Activated naive CD4-positive, alpha-beta T cell treated with anti-CD3 and anti-CD28 coated beads, Interleukin-2, amount 50 U/mL, for 16 hours (primary cell): ENCODE measurements around the gene MGMT.
A peak's percentile ranks its signal among the peaks of the same experiment; 100 is the strongest.
"Not testable (repeated sequence)": the region's sequence is repeated elsewhere in the genome, so short reads cannot be mapped to it uniquely, and the experiment has no call there.

ENCODE experiments used
- DNase-seq: peaks from one replicate; pipeline ENCODE4 v3.0.0-alpha.2; 2020

Gene MGMT

DNA sequence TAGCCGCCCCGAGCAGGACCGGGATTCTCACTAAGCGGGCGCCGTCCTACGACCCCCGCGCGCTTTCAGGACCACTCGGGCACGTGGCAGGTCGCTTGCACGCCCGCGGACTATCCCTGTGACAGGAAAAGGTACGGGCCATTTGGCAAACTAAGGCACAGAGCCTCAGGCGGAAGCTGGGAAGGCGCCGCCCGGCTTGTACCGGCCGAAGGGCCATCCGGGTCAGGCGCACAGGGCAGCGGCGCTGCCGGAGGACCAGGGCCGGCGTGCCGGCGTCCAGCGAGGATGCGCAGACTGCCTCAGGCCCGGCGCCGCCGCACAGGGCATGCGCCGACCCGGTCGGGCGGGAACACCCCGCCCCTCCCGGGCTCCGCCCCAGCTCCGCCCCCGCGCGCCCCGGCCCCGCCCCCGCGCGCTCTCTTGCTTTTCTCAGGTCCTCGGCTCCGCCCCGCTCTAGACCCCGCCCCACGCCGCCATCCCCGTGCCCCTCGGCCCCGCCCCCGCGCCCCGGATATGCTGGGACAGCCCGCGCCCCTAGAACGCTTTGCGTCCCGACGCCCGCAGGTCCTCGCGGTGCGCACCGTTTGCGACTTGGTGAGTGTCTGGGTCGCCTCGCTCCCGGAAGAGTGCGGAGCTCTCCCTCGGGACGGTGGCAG, at the start of gene MGMT:
Gene MGMT, plus strand, starts transcription at position 539 of the 656 bp plus-strand sequence.
- DNase-seq = peak; percentile 99

DNA sequence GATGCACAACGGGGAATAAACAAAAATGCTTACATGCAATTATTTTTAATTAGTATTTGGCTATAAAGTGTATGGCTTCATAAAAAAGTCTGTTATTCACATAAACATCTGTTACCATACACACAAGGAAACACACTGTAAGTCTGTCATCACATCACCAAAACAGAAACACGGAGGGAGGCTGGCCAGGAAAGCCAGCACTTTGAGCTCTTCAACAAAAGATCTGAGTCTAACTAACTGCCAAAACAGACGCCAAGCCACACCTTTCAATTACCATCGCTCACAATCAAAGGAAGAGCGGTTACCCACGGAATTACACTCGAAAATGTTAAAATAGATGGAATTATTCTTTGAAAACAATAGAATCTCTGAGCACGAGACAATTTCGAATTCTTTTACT, 49.2 kb upstream of the MGMT start:
- no peak for DNase-seq

DNA sequence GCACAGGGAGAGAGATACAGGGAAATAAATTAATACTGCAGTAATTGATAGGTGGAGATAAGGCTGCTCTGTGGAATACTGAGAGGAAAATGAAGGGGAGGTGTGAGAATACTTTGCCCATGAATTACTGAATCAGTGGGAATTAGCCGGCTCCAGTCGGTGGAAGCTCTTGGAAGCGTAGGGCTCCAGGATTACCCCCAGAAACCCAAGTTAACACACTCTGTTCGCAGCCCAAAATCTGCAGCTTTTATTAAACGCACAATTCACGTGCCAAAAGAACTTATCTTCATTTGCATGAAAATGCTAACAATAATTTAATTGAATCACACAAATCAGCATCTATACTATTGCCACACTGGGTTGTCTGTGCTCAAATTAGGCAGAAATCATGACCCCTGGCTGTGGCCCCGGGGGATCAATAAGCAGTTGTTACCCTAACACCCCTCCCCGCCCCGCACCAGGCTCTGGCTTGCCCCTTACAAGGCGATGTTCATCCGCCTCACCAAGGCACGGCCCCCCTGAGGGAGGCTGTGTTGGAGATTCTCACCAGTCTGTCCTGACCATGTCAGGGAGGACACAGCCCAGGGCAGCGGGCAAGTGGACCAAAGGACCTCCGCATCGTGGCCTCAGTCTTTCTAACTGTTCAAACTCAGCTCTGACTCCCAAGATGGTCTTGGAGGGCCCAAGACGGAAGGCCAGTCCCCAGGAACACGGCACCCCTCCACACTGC, 48.4 kb upstream of the MGMT start:
- no peak for DNase-seq

DNA sequence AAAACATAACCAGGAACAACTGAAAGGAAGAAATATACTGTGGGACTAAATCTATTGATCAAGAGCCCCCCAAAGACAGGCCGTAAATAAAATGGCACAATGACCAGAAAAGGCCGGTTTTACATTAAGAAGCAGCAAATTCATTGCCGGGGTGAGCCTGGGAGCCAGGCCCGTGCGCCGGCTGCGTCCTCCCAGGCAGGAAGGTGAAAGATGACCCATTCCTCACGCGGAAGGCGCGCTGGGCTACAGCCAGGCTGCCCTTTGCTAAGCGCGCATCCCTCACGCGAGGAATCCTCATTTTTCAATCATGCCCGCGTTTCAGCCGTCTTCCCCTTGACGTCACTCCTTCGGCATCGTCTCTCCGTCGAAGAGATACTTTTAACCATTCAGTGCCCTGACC, 47.6 kb upstream of the MGMT start:
- DNase-seq = no peak

DNA sequence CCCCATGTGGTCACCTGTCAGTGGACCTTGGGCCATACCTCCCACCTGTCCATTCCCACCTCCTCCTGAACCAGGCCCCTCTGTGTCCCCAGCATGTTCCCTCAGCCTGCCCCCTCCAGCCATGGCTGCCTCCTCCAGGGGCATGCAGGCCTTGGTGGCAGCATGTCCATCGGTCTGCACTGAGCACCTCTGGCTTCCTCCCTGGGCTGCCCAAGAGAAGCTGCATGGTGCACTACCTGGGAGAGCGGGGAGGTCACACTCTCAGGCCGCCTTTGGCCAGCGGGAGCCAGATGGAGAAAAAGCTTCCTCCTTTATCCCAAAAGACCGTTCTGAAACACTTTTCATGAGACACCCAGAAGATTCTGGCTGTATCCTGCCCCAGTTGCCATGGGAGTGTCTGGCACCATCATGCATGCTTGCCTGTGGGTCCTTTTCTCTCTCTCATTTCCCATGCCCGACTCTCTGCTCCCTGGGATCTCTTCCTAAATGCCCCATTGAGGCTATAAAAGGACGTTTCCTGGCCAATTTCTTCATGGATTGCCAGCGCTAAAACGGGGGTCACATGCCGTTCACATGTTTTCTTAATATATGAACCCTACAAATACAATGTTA, 45.5 kb upstream of the MGMT start:
- no peak for DNase-seq

DNA sequence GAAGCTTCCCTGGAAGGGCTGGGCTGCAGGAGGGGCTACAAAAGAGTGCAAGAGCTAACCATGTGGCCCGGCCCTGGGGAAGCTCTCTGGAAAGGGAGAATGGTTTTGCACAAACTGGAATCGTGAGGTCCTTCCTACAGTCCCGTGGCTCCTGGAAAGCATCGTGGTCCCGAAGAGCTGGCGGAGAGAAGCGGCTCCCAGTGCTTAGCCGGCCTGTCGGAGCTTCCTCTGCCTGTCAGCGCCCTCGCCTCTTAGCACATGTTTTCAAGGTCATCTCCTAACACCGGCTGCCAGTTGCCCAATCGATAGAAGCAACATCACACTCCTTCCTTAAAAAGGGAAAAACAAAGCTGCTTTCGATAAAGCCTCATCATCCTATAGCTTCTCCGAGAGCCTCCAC, 42.1 kb upstream of the MGMT start:
- no peak for DNase-seq

DNA sequence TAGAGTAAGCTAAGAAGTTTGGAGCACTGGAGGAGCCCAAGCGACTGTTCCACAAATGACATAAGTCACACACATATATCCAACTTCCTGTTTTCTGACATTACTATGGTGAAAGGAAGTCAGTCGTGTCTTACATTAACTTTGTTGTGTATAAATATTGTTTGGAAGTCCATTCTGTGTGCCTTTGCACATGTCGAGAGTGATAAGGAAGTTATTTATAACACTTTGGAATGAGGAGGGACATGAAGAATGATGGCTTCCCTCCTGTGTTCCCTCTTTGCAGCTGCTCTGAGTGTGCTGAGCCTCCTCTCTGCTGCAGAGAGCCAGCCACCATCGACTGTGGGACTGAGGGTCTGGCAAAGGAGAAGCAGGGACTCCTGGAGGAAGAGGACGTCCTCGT, 40.4 kb upstream of the MGMT start:
- no peak for DNase-seq

DNA sequence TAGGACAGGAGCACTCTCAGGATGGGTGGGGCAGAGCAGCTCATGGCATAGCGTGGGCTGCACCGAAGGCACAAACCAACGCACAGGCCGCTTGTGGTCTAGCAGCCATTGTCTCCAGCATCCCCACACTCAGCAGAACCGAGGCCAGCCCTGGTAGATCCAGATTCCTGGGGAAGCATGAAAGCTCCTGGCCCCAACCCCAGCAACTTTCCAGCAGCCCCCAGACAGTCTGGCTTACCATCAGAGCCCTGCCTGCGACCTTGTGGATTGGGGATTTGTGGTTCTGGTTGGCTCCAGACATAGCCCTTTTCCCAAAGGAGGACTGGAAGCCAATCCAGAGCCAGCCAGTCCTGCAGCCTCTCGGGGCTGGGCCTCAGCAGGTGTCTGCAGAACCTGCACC, 33.8 kb upstream of the MGMT start:
- no peak for DNase-seq

DNA sequence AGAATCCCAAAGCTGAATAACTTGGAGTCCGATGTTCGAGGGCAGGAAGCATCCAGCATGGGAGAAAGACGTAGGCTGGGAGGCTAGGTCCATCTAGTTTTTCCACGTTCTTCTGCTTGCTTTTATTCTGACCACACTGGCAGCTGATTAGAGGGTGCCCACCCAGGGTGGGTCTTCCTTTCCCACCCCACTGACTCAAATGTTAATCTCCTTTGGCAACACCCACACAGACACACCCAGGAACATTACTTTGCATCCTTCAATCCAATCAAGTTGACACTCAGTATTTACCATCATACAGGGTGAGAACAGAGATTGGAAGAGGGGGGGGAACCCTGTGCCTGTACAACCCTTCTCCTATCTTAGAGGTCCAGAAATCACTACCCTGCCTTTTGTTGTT, 31.3 kb upstream of the MGMT start:
- not testable (repeated sequence) for DNase-seq

DNA sequence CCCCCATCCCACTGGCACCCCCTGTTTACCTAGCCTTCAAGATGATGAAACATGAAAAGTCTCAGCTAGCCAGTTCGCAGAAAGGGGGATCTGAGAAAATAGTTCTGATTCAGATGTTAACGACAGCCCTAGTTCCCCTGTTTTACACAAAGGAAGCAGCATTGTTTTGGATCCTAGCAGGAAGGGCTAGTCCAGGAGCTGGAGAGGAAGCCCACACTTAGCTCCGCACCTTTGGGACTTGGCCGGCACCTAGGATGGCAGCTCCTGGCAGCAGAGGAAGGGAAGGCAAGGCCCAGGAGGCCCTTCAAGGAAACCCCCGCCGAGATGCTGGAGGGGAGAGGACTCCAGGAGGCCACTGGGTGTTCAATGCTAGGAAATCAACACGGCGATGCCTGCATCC, 29.0 kb upstream of the MGMT start:
- DNase-seq = no peak

DNA sequence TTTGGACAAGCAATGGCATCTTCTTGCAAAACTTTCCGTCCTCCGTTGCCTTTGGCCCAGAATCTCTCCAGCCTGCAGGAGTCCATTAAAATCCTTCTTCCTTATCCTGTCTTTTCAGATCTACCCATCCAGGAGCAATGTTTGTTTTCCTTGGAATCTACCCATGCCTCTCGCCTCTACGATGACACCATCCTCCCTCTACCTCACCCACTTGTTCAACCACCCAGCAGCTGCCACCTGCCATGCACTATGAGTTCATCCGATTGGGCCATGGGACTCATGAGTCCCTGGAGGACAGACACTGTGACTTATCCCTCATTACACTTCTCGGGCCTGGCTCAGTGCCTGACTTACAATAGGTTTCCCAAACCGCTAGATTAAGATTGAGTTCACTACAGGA, 26.8 kb upstream of the MGMT start:
- no peak for DNase-seq

DNA sequence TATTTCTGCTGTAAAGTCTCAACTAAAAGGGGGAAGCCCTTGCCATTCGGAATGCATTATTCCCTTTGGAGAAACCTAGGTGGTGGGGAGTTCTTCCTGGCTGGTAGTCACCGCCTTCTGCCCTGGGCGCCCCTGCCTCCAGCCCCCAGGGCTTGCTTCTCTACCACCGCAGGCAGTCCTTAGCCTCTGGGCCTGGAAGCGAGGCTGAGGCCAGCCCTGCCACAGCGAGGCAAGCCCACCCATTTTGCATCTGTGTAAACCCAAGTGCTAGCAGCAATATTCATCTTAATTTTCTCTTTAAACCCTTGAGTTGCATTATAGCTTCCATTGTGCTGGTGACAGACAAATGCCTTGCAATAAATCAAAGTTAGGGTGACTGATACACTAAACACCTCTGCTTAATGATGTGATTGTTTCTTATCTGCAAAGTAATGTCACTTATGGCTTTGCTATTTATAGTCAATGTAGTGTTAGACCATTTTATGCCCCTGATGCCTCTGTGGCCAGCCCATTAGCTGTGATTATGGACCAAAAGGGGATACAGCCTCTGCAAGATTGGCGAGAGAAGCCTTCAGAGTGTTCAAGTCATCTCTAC, 26.2 kb upstream of the MGMT start:
- no peak for DNase-seq

DNA sequence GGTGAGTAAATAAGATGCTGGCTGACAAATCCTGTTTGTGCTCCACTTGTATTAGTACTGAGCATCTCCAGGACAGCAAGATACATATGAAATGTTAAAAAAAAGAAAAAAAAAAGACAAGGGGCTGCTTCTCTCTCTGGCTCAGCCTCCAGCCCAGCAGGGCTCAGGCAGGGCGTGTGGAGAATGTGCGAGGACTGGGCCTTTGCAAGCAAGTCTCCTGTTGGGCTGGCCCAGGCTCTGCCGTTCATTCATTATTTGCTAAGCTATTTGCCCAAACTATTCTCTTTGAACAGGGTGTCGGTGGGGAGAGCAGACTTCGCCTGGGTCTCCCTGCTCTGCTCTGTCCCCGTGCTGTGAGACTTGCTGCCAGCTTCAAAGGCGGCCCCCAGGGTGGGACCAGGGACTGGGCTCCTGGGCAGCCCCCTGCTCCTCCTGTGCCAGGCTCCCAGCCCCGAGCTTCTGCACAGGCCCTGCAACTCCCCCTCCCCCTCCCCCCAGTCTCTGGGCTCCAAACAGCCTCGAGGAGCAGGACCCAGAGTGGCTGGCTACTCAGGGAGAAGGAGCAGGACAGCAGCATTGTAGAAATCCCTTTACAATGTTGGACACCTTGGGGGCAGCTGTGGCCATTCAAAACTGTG, 25.6 kb upstream of the MGMT start:
- no peak for DNase-seq

DNA sequence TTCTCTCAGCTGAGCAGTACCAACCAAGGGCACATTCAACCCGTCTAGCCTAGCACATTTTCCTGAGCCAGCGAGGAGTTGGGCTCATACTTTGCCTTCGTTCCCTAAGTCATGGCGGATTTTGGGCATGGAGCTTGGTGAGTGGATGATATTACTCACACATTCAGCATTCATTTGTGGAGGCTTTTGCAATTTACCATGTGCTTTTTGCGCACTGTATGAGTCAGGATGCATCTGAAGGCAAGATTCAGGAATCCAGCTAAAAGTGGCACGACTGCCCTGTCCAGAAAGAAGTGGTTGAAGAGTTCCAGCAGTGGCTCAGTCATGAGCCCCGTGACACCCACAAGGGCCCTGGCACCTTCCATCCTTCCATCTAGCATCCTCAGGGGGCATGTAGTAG, 24.2 kb upstream of the MGMT start:
- no peak for DNase-seq

DNA sequence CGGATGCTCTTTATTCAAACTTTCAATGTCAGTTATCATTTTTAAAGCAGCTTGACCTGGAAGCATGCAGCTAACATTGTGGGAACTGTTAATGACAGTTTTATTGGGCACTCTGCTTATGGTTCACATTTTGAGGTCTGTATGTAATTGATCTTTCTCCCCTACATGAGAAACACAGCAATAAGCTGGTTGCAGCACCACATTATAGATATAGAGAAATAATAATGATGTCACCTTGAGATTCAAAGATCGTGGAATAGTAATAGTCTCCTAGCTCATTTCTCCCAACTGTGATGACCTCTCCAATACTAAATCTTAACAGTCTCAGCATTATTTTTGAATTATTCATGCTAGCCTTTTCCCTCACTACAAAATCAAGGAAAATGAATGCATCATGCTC, 22.7 kb upstream of the MGMT start:
- DNase-seq = no peak

DNA sequence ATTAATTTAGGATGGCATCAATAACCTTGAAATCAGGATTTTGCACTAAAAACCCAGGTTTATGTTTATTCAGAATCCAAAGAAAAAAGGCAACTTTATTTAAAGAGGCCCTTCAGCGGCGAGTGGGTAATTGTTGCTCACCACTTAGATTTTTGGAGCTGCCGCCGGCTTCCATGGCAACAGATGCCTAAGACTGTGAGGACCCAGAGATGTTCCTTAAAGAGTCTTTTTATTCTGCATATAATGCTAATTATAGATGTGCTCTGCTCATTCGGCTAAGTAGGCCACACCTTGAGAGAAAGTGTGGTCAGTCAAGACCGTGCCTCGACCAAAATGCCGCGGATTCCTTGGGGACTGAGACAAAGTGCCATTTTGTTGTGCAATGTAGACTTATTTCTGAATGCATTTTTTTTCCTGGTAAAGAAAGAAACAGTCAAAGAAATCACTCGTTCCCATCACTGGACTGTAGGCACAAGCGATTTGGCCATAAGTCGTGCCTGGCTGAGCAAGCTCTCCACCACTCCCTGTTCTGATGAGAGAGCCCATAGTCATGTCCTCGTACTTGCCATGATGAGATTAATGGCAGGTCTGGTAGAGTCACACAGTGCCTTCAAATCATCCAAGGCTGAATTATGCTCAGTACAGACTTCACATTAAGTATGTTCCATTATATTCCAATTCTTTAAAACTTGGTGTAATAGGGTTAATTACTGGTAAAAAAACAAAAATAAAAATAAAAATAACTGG, 21.4 kb upstream of the MGMT start:
- DNase-seq = no peak

DNA sequence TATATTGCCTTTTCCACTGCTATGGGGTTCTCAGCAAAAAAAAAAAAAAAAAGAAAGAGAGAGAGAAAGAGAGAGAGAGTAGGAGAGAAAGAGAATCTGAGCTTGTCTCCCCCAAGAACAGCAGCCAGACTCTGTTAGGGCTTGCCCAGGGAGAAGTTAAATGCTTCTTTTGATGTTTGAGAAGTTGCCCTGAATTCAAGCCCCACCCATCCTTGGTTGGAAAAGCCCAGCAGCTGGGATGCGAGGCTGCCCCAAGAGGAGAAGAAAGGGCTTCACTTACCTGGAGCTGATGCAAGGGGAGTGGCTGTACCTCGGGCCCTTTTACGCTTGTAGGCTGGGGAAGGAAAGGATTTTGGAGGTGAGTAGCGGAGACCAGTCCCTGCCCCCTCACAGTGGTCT, 20.9 kb upstream of the MGMT start:
- DNase-seq = no peak

DNA sequence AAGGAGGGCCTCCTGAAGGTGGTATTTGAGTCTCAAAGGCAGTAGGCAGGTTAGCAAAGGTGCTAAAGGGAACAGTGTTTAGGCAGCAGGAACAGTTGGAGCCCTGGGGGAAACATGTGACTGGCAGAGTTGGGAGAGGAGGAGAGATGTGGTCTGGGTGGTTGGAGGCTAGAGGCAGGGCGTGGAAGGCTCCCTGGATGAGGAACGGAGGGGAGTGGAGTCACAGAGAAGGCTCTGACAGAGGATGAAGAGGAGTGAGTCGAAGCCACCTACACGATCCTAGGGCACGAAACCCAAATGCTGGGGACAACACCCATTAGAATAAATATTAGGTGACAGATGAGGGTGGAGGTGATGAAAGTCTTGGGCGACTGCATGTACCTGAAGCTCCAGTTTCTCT, 19.6 kb upstream of the MGMT start:
- no peak for DNase-seq

DNA sequence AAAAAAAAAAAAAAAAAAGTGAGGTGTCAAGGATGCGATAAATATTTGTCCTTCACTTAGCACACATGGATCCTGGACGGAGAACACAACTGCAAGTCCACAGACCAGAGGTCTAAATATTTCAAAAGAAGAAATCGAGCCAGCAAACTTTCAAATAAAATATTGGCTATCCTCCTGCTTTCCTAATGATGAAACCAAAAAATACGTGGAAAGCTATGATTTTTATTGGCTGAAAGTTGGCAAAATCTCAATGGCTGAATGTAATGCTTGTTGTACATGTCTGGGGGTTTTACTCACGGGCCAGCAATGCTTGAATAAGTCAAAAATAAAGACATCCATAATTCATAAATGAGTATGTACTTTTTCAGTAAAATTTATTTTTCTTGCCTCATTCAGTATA, 19.0 kb upstream of the MGMT start:
- DNase-seq = no peak

DNA sequence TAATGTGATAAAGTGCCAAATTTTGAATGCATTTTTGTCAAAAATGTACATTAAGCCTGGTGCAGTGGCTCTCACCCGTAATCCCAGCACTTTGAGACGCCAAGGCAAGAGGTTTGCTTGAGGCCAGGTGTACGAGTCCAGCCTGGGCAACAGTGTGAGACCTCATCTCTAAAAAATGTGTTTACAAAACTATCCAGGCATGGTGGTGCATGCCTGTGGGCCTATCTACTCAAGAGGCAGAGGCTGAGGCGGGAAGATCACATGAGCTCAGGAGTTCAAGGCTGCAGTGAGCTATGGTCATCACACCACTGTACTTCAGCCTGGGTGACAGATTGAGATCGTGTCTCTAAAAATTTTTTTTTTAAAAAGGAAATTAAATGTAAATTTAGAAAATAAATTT, 18.5 kb upstream of the MGMT start:
- no peak for DNase-seq

DNA sequence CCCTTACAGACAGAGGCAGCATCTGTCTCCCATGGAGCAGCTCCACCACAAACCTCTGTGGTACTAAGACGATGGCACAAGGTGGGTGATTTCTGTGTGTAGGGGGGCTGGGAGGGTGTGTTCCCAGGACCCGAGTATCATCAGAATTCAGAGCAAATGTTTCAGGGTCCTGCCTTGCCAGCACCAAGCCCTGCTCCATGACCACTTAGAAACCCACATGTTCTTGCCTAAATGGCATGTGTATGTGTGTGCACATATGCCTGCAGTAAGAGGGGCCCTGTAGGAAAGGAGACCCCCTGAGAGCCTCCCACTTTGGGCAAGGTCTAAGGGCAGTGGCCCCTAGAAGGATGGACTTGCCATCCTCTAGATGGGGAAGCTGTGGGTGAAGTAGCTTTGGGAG, 17.1 kb upstream of the MGMT start:
- no peak for DNase-seq

DNA sequence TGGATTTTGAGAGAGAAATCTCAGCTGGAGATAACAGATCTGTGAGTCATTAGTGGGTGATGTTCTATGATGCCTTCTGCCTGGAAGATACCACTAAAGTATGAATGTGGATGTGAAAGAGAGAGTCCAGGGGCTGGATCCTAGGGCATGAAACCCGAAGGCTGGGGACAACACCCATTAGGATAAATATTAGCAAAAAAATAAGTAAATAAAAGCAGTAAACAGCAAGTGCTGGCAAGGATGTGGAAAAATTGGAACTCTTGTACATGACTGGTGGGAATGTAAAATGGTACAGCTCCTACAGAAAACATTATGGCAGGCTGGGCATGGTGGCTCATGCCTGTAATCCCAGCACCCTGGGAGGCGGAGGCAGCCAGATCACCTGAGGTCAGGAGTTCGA, 16.6 kb upstream of the MGMT start:
- DNase-seq = no peak

DNA sequence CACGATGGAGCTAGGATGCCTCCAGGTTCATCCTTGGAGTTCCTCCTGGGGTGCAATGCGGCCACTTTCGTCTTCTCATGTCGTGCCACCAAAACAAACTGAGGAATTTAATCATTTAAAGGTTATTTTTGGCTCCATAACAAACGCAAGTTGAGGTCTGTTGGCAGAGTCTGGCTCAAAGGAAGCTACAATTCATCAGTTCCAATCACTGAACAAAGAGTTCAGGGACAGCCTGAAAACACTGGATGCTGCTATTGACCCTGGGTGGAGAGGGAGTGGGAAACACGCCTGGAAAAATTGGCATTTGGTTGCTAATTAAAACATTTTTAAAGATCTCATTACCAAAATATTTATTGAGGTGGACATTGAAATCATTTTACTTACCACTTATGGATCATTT, 11.4 kb upstream of the MGMT start:
- DNase-seq = no peak
